HEK293T (cell line): Measurements from ENCODE around the gene ASPDH.
"Not testable (repeated sequence)": the region's sequence is repeated elsewhere in the genome, so short reads cannot be mapped to it uniquely, and the experiment has no call there.

Experiments used
- BHLHE40 ChIP-seq: fragments of 450-650 bp; IDR thresholded peaks from 2 replicates; pipeline ENCODE4 v1.6.1; 2016; ENCODE audit warnings: mild to moderate bottlenecking, moderate library complexity, borderline replicate concordance
- FOXK2 ChIP-seq: fragments of 450-650 bp; IDR thresholded peaks from 2 replicates; pipeline ENCODE4 v1.6.1; 2016; ENCODE audit warnings: mild to moderate bottlenecking
- SP1 ChIP-seq: fragments of 450-650 bp; IDR thresholded peaks from 2 replicates; pipeline ENCODE4 v1.6.1; 2017
- TARDBP ChIP-seq: fragments of 450-650 bp; IDR thresholded peaks from 2 replicates; pipeline ENCODE4 v1.6.1; 2016
- ZNF384 ChIP-seq: fragments of 450-650 bp; IDR thresholded peaks from 2 replicates; pipeline ENCODE4 v1.6.1; 2016

DNA sequence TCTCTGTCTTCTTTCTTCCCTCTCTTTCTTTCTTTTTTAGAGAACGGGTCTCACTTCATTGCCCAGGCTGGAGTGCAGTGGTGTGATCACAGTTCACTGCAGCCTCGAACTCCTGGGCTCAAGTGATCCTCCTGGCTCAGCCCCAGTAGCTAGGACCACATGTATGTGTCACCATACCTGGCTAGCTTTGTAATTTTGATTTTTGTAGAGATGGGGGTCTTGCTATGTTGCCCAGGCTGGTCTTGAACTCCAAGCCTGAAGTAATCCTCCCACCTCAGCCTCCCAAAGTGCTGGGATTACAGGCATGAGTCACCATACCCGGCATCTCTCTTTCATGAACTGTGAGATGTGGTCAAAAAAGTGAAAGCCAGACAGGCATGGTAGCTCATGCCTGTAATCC is 40.4 kb downstream of the ASPDH start:
- TF ChIP-seq SP1, ZNF384, FOXK2, TARDBP, BHLHE40: not testable (repeated sequence)
